NCI-H510A (cell line): ENCODE results near the gene MAP1S.
A peak's percentile ranks its signal among the peaks of the same experiment; 100 is the strongest.

Experiments
- DNase-seq: peaks from one replicate; lab custom pipeline; 2025; lab: John Stamatoyannopoulos, UW

MAP1S gene

DNA sequence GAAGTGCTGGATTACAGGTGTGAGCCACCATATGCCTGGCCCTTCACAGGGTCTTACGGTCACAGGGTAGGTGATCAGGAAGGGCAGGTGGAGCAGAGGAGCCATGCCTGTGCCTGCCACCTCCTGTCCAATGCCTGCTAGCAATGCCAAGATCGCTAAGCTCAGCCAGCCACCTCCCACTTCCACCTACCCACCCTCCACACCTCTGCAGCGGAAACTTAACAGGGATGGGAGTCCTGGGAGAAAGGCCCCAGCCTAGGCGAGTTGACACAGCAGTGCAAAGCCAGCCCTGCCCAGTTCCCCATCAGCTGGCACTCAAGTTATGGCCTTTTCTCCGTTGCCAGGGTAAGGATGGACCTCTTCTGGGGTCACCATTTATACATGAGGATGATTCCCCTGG, 16.1 kb downstream of the MAP1S start:
- DNase-seq: no peak

DNA sequence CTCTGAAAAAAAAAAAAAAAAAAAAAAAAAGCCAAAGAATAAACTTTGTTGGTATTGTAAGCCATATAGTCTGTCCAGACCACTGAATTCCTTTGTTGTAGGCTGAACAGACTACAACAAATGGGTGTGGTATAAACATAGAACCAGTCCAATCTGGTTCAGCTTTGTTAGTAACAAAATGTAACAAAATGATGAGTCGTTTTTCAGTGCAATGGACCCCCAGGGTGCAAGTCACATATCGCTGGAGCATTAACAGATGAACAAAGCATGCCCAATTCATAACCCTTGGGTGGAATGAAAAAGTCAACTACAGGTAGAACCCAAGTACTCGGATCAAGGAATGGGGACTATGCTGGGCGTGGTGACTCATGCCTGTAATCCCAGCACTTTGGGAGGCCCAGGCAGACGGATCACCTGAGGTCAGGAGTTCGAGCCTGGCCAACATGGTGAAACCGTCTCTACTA, 18.4 kb downstream of the MAP1S start:
- DNase-seq: no peak

DNA sequence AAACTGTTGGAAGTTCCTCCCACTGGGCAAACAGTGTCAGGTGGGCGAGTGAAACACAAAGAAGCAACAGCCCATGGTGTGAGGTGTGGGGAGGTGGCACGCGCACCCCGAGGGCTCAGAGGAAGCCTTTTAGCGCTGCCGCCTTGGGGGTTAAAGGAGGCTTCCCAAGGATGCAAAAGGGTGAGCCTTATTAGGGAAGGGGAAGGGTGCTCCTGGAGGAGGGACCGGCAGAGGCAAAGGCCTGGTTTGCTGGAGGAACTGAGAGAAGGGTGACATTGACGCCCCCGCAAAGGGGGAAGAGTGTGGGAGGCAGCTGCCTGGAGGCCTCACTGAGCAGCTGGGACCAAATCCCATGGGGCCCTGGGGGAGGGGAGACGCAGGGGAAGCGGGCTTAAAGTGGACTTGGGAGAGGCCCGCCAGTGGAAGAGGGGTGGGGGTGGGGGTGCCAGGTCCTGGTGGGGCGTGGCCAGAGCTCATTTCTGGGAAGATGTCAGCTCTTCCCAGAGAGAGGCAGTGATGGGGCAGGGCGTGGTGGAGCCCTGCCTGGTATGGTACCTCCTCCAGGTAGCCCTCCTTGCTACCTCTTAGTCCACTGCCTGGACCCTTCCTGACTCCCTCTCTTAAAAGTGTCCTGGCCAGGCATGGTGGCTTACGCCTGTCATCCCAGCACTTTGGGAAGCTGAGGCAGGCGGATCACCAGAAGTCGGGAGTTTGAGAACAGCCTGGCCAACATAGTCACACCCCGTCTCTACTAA, 20.0 kb downstream of the MAP1S start:
- no peak for DNase-seq

DNA sequence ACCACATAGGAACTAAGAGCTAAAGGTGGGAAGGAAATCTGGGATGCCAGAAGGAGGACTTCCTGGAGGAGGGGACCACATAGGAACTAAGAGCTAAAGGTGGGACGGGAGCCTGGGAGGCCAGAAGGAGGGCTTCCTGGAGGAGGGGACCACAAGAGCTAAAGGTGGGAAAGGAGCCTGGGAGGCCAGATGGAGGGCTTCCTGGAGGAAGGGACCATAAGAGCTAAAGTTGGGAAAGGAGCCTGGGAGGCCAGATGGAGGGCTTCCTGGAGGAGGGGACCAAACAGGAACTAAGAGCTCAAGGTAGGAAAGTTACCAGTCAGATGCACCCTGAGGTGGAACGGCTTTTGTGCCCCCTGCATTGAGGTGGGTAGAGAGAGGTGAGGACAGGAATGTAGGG, 22.2 kb downstream of the MAP1S start:
- DNase-seq: no peak

DNA sequence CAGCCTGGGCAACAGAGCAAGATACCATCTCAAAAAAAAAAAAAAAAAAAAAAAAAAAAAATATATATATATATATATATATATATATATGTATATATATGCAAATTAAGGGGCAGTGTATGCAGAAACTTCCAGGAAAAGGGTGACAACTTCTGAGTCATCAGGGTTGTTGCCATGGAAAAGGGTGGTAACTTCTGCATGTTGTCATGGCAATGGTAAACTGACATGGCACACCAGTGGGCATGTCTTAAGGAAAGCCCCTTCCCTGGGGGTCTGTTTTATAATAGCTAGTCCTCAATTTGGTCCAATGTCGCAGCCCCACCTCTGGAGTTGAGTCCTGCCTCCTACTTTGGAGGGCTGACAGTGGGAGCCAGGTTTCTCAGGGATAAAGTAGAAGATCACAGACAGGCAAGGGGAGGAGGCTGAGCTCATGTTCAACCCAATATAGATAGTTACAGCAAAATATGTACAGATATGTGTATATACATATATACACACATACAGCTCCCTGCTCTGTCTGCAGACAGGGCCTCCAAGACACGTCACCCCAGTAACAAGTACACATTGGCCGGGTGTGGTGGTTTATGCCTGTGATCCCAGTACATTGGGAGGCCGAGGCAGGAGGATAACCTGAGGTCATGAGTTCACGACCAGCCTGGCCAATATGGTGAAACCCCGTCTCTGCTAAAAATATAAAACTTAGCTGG, 24.7 kb downstream of the MAP1S start:
- no peak for DNase-seq

DNA sequence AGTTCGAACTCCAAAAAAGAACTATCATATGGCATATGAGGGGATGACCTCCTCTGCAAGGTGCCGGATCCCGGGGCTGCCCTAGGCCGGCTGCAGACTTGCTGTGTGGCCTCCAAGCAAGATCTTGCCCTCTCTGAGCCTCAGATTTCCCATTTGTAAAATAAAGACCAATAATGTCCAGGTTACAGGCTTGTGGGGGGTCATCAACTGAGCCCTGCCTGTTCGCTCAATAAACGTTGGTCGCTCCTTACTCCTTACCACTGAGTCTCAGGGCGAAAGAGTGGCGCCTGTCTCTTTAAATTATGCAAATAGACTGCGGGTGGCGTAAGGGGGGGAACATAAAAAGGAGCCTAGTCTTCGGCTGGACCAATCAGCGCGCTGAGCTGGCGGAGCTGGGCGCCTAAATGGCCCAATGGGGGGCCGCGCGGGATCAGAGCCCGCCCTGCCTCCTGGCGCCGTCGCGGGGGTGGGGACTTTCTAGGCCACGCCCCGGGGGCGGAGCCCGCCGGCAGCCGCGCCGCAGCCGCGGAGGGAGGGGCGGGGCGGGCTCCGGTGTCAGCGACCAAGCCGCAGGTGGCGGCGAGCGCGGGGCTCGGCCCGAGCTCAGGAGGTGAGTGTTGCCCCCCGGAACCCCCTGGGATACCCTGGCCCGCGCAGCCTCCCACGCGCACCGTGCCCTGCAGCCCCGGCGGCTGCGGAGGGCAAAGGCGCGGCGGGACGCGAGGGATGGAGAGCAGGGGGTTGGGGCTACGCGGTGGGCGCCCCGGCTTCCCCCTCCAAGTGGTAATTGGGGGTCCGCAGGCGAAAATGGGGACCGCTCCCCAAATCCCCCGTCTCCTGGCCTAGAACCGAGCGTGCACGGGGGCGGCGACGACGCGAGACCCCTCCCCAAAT, 28.2 kb downstream of the MAP1S start:
- peak; percentile 90 for DNase-seq

DNA sequence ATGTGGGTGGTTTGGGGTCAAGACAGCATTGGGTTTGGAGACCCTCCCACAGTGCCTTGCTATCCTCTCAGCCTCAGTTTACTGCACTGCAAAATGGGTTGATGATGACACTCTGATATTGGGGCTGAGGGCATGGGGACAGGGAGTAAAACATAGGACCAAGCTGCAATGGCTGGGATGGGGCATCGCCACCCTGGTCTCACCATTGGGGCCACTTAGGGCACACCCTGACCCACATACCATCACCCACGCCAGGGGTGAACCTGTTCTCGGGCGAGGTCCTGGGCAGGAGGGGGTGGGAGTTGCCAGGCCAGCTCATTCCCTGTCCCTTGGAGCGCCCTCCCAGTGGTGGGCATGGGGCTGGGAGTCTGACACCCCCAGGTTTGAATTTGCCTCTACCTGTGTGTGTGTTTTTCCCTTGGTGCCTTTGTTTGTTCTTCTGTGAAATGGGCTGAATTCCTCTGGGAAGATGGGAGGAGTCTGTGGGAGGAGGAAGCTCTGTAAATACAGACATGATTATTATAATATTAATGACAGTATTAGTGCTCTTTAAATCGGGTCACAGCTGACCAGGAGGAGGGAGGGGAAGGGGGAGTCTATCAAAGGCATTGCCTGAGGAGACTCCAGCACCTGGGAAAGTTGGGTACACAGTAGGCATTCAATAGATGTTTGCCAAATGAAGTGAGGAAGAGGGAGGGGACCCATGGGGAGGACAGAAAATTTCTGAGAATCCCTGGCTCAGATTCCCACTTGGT, 29.8 kb downstream of the MAP1S start:
- no peak for DNase-seq

DNA sequence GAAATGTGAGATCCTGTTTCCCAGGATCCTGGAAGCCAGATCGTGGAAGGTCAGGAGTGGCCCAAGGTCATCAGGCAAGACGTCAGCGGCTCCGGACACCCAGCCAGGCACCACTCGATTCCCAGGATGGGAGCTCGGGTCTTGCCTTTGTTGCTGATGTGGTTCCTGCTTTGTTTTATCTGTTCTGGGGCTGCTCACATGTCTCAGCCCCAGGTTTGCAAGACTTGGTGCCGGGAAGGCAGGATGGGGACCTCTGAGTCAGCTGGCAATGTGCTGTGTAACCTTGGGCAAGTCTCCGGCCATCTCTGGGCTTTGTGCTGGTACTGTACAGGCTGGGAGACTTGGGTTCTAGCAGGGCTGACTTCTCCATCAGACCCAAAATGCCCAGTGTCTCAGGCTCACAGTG, 30.6 kb downstream of the MAP1S start:
- no peak for DNase-seq

DNA sequence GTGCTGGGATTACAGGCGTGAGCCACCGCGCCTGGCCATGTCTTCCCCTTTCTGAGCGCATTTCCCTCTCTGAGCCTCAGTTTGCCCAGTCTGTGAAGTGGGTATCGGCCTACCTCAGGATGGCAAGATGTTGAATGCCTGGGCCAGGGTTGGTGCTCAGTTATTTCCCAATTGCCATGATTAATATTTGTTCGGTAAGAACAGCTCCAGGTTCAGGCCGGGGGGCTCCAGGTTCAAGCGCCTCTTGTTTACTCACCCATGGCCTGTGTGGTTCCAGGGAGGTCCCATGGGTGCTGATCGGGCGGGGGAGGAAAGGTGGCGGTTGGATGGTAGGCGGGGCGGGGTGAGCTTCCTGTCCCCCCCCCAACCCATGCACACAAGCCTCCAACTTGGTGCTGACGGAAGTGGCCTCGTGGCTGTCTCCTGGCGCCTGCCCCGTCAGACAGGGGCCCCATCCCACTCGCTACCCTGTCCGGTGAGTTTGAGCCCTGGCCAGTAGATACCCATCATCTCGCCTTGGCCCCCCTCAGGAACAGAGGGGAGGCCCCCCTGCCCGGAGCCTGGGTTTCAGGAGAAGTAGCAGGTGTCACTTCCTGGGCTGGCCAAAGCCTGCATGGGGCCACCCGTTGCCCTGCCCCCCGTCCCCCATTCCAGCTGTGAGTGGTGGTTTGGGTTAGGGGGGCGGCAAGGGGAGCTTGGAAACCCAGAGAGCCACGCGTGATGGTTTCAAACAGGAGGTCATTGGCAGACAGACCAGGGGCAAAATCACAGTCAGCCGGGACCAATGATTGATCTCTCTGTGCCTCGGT, 32.0 kb downstream of the MAP1S start, which contains the start of gene FCHO1:
FCHO1 (plus strand) TSS at position 375 of the 809 bp plus-strand sequence. CDS start 3,688 bp downstream, outside the sequence.
- DNase-seq: no peak

DNA sequence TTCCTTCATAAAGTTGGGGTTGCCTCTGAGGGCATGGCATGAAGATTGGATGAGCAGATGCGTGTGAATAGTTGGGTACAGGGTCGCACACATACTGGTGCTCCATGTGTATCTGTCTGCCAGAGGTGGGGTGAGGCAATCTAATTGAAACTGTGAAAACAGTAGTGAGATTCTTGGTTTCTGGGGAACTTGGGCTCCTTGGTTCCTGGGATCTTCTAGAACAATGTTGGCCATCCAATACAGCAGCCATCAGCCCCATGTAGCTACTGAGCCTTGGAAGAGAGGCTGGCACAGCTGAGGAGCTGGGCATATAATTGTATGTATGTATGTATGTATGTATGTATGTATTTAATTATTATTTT, 32.6 kb downstream of the MAP1S start:
- DNase-seq: no peak

DNA sequence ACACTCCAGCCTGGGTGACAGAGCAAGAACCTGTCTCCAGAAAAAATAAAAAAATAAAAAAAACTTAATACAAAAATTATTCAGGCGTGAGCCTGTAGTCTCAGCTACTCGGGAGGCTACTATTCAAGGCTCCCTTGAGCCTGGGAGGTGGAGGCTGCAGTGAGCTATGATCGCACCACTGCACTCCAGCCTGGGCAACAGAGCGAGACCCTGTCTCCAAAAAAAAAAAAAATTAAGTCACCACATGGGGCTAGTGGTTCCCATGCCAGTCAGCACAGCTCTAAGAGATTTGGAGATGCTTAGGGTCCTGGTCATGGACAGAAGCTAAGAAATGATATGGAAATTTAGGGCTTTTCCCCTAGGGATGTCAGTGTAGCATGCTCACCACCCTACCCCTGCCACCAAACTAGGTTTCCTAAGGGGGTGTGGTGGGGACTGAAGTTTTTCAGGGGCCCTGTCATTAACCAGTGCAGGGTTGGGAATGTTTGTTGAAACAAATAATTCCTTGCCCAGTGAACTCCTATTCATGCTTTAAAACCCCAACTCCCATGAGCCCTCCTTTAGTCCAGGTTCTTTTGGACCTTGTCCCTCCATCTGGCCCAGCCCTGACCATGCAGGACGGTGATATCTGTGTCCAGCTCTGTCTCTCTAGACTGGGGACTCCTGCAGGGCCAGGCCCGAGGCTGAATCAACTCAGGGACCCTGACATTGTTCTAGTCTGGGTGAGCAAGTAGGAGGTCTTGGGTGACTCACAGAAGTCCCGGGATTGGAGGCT, 33.8 kb downstream of the MAP1S start:
- no peak for DNase-seq

DNA sequence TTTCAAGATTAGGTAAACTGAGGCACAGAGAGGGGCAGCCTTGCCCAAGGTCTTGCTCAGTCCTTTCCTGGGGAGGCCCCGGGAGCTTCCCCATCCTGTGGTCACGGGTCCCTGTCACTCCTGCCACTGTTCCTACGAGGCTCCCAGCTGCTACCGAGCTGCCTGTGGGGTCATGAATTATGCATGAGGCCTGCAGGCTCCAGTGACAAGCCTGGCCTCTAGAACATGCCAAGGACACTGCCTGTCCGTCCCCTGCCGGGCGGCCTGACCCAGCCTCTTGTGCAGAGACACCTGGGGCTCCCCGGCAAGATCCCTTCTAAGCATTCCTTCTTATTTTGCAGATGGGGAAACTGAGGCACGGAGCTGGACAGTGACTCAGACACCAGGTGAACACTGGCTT, 34.7 kb downstream of the MAP1S start:
- no peak for DNase-seq

DNA sequence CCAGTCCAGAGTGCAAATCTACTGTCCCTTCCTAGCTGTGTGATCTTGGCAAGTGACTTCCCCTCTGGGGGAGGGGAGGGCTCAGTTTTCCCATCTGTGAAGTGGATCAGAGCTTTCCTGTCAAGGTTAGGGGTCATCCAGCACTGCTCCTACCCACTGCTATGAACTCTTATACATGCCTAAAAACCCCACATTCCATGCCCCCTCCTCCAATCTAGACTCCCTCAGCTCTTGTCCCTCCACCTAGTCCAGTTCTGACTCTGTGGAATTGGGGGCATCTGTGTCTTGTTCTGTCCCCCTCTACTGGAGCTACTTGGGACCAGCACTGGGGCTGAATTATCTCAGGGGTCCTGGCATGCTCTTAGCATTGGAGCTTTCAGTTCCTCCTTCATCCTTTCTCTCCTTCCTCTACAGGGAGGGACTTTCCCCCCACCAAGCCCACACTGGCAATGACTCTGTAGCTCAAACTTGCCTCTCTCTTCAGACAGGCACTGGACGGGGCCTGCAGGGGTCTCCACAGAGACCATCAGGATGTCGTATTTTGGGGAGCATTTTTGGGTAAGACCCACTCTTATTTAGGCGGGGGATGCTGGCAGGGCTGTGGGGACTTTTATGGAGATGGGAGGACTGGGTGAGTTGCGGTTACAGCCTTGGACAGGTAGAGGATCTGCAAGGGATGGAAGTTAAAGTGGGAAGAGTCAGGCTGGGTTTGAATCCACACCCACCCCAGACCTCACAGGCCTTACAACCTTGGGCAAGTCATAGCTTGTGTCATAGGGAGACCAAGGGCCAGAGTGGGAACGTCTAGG, 35.6 kb downstream of the MAP1S start:
- DNase-seq: no peak

DNA sequence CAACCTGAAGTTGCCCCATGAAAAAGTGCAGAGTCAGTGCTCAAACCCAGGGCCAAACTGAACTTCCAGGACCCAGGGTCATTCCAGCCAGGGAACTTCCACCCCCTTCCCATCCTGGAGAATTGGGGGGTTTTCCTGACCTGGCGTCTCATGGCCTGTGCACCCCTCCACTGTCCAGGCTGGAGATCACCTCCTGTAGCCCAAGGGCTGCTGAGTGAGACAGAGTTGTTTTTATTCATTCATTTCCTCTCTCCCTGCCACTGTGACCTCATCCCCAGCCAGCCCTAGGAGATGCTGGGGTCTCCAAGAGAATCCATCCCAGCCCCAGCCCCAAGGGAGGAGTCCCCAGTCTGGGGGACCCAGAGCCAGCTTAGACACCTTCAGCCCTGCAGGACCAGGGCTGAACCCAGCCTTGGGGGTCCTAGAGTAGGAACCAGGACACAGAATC, 36.2 kb downstream of the MAP1S start:
- DNase-seq: no peak

DNA sequence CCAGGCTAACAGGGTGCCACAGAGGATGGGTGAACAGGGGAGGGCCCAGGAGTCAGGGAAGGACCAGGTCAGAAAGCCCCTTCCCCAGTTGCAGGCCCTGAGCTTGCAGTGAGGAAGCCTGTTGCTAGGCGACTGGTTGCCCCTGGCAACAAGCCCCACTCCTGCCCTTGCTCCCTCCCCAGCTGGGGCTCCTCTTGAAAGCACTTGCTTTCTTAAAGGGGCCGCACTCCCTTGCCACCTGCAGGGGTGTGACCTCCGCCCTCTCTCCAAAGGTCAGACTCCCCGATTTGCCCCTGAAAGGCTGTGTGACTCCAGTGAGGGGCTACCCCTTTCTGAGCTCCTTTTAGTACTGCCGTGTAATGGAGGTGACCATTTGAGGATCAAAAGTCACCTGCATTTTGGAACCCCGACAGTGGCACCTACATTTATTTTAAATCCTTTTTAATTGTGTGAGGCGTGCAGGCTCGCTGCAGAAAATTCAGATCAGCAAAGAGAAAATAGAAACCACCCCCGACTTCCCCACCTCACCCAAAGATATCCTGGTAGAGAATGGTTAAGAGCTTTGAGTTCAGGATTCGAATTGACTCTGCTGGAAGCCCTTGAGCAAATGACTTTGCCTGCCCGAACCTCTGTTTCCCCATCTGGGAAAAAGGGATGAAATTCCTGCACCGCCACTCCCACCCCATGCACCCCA, 36.8 kb downstream of the MAP1S start:
- peak; percentile 34 for DNase-seq

DNA sequence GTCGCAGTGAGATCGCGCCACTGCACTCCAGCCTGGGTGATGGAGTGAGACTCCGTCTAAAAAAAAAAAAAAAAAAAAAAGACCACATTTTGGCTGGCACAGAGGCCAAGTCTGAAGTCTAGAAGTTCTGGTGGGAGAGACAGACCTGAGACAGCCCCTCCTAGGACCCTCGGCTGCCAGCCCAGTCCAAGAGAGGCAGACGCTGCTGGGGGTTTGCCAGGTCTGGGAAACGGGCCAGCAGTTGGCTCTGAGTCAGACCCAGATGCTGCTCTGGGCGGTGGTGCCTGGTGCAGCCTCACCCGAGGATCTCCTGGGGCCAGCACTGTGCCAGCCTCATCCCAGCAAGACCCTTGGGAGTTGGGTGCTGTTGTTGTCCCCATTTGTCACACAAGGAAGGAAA, 37.8 kb downstream of the MAP1S start:
- no peak for DNase-seq

DNA sequence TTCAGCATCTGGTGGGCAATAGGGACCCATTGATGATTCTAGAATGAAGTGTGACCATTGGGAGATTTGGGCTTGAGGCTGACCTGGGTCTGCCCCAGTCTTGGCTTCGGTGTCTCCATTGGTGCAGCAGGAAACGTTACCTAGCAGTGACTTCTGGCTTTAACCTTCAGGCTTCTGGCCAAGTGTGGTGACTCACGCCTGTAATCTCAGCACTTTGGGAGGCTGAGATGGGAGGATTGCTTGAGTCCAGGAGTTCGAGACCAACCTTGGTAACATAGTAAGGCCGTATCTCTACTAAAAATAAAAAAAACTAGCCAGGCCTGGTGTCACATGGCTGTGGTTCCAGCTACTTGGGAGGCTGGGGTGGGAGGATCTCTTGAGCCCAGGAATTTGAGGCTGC, 39.2 kb downstream of the MAP1S start:
- no peak for DNase-seq

DNA sequence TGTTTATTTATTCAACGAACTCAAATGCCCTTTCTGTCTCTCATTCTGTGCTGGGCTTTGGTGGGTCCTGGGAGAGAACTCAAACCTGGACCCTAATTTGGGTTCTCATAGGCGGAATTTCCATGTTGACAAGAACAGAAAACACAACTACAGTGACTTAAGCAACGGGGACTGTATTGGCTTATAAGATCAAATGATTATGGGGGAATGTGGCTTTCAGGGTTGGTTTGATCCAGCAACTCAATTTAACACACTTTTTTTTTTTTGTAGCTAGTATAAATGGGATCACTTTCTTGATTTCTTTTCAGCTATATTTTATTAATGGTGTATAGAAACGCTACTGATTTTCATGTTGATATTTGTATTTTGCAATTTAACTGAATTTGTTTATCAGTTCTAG, 41.9 kb downstream of the MAP1S start:
- DNase-seq: no peak
